GM21723 (cell line): ENCODE data around the gene SPATA31E1.
"Not testable (repeated sequence)": the region's sequence is repeated elsewhere in the genome, so short reads cannot be mapped to it uniquely, and the experiment has no call there.

ENCODE experiments used
- ATAC-seq: cut with Tn5 transposase; IDR thresholded peaks from one replicate; pipeline ENCODE4 v1.9.1; 2021; ENCODE audit warnings: mild to moderate bottlenecking, moderate library complexity; ENCODE audit not compliant: unreplicated experiment

Gene SPATA31E1

DNA sequence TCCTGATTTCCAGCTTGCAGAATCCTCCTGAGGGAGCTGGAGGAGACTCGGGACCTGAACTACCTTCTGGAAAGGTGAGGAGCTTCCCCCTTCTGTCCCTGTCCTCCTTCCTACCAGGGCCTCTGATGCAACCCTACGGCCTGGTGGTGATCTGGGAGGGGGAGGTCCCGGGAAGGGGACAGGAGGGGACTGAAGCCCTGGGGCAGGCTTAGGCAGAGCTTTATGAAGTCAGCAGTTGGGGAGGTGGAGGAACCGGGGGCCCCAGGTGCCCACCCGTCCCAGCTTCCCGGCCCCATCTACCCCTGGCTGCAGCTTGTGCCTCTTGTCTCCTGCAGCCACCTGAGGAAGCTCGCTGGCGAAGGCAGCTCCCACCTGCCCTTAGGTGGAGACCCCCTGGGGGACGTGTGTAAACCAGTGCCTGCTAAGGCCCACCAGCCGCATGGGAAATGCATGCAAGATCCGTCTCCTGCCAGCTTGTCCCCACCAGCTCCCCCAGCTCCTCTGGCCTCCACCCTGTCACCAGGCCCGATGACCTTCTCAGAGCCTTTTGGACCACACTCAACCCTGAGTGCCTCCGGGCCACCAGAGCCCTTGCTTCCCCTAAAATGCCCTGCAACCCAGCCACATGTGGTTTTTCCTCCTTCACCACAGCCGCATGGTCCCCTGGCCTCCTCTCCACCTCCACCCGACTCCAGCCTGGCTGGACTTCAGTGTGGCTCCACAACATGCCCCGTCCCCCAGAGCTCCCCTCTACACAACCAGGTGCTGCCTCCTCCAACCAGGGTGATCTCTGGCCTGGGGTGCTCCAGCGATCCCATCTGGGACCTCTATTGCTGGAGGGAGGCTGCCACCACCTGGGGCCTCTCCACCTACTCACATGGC is 2.1 kb downstream of the SPATA31E1 start:
- ATAC-seq = no peak

DNA sequence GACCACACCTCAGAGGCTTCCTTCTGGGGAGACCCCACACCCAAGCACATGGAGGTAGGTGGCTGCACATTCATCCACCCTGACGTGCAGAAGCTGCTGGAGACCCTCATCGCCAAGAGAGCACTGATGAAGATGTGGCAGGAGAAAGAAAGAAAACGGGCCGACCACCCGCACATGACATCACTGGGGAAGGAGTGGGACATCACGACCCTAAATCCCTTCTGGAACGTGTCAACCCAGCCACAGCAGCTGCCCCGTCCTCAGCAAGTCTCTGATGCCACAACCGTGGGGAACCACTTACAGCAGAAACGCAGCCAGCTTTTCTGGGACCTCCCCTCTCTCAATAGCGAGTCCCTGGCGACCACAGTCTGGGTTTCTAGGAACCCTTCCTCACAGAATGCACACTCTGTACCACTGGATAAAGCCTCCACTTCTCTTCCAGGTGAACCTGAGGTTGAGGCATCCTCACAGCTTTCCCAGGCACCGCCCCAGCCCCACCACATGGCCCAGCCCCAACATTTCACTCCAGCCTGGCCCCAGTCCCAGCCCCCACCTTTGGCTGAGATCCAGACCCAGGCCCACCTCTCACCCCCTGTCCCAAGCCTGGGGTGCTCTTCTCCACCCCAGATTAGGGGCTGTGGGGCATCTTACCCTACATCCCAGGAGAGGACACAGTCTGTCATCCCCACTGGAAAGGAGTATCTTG is 3.0 kb downstream of the SPATA31E1 start:
- ATAC-seq = no peak

DNA sequence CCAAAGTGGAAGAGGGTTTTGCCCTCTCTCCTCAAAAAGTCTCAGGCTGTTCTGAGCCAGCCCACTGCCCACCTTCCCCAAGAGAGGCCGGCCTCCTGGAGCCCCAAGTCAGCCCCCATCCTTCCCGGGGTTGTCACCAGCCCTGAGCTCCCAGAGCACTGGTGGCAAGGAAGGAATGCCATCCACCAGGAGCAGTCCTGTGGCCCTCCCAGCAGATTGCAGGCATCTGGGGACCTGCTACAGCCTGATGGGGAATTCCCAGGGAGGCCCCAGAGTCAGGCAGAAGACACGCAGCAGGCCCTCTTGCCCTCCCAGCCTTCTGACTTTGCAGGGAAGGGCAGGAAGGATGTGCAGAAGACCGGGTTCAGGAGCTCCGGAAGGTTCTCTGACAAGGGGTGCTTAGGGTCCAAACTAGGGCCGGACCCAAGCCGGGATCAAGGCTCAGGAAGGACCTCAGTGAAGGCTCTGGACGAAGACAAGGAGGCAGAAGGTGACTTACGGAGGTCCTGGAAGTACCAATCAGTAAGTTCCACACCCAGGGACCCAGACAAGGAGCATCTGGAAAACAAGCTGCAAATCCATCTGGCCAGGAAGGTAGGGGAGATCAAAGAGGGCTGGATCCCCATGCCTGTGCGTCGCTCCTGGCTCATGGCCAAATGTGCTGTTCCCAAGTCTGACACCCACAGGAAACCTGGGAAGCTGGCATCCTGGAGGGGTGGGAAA is 3.7 kb downstream of the SPATA31E1 start:
- ATAC-seq = no peak

DNA sequence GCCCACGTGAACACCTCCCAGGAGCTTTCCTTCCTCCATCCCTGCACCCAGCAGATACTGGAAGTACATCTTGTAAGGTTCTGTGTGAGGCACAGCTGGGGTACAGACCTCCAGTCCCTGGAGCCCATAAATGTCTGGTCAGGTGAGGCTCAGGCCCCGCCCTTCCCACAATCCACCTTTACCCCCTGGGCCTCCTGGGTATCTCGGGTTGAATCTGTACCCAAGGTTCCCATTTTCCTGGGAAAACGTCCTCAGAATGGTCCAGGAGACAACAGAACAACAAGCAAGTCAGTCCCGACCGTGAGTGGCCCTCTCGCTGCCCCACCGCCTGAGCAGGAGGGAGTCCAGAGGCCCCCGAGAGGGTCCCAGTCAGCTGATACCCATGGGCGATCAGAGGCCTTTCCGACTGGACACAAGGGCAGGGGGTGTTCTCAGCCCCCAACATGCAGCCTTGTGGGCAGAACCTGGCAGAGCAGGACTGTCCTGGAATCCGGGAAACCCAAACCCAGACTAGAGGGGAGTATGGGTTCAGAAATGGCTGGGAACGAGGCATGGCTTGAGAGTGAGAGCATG is 4.3 kb downstream of the SPATA31E1 start:
- ATAC-seq = no peak

DNA sequence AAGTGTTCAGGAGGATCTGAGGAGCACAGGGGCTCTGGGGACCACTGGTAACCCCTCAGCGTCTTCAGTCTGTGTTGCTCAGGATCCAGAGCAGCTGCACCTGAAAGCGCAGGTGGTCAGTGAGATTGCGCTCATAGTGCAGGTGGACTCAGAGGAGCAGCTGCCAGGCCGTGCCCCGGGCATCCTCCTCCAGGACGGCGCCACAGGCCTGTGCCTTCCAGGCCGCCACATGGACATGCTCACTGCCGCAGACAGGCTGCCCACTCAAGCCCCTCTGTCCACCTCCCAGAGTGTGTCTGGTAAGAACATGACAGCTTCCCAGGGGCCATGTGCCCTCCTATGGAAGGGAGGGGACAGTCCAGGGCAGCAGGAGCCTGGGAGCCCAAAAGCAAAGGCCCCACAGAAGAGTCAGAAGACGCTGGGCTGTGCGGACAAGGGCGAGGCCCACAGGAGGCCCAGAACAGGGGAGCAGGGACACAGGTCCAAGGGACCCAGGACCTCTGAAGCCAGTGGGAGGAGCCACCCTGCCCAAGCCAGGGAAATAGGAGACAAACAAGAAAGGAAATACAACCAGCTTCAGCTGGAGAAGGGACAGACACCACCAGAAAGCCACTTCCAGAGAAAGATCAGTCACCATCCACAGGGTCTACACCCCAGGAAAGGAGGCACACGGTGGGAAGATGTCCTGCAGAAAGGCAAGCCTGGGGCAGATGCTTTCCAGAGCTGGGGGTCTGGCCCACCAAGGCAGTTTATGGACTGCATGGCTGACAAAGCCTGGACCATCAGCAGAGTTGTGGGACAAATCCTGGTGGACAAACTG is 5.2 kb downstream of the SPATA31E1 start:
- no peak for ATAC-seq

DNA sequence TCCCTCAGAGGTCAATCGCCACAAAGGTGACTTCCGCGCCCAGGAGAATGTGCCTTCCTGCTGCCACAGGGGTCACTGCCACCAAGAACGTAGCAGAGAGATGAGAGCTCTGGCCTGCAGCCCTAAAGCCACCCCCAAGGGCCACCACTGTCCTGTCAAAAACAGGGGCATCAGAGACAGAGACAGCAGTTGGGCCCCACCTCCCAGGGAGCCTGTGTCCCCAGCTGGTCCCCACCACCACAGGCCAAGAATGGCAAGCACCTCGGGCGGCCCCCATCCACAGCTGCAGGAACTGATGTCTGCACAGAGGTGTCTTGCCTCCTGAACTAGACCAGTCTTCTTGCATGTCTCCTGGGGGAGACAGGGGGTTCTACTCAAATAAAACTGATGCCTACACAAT is 5.8 kb downstream of the SPATA31E1 start:
- no peak for ATAC-seq

DNA sequence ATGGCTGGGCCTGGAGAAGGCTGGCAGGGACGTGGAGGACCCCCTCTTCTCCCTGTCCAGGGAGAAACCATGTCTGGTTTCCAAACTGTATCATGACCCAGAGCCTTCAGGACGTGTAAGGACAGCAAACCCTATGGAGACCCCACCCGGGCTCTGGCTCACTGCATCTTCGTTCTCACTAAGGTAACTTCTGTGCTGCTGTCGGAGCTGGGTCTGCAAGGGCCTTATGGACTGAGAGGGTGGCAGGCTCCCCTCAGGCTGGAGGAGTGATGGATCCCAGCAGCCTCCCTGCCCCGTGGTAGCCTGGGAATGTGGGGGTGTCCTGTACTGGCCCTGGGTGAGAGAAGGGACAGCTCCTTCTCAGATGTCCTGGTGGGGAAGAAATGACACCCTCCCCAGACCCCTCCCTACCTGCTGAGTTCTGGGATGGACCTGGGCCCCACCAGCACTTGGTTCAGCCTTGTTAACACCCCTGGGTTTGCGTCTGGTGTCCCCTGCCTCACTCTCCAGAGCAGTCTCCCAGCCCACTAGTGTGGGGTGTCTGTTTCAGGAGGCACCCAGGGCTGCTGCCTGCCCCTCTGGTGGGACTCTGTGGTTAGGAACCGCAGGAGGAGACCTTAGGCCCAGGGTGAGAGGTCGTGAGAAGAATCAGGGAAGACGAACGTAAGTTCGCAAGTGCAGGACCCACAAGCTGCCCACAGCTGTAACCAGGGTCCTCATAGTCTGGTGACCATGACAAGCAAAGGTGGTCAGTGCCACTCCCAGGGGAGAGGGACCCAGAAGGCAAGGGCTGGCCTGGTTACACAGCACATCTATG is 6.6 kb downstream of the SPATA31E1 start:
- no peak for ATAC-seq

DNA sequence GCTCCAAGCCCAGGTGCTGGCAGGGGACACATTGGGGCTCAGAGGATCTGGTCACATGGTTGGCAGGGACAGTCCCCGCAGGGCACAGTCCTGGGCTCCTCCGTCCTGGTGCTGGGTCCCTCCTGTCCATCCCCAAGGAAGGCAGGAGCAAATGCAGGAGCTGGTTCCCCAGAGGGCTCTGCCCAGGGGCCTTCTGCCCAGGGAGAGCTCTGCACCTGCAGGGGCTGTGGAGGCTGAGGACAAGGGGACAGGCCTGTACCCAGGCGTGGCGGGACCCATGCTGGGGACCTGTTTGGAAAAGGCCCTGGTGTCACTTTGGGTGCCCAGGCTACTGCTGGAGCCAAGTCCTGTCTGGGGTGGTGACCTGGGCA is 7.2 kb downstream of the SPATA31E1 start:
- no peak for ATAC-seq

DNA sequence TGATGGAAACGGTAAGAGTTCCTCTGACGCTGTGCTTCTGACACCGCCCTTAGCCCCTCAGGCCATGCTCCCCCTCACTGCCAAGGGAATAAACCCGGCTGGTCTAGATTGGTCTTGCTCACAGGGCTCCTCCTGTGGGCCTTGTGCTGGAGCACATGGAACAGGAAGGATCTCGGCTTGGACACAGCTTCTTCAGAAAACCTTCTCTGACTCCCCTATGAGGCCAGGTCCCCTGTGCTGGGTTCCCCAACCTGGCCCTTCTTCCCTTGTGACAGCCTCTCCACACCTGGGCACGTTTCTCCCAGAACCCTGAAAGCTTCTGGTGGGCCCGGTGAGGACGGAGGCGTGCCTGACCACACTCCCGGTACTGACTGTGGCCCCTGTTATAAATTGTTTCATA is 8.2 kb downstream of the SPATA31E1 start:
- no peak for ATAC-seq

DNA sequence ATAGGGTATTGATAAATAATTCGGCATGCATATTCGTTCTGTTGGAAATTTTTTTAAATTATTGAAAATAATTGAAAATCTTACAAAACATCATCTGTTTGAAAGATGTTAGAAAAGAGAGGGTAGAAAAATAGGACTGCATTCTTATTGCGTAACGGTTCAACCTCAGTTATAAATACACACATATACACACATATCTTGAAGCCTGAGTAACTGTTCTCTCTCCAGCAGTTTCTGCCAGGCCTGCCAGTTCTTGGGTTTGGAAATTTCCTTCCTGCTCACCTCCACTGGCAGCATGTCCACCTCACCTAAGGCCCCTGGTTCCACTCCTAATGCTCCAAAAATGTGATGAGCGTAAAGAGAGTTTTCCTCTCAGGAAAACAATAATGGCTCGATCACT is 9.1 kb downstream of the SPATA31E1 start:
- ATAC-seq = no peak

DNA sequence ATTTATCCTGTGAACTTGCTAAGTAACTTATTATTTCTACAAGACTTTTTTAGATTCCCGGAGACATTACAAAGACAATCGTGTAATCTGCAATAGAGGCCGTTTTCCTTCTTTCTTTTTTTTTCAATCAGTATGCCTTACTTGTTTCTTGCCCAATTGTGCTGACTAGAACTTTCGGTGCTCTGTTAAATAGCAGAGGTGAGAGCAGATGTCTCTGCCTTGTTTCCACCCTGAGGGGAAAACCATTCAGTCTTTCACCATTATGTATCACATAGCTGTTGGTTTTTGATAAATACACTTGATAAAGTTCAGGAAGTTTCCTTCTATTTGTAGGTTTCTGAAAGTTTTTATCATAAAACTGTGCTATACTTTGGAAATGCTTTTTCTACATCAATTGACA is 10.3 kb downstream of the SPATA31E1 start:
- no peak for ATAC-seq

DNA sequence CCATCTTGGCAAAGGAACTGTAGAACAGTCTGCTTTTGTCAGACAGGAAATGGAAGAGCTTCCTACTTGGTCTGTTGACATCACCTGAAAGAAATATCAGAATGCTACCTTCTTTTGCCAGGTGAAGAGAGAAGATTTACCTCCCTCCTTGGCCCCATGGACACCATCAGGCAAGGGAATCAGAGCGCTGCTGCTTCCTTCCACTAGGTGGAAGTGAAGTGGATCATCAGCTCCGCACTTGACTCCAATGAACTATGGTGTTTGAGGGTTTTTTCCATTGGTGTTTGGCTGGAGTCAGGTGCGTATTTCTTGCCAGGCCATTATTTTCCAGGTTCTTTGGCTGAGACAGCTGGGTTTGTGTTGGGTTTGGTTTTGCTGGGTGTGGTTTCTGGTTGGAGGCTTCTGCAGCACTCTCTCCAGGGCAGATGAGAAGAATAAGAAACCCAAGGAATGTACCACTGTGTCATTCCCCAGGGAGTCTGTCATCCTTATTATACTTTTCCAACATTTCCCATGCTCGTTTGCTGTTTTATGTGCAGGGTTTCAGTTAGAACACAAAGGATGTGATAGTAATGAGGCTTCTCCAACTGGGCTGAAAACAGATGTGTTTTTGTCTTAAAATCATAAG is 12.4 kb downstream of the SPATA31E1 start:
- ATAC-seq = no peak

DNA sequence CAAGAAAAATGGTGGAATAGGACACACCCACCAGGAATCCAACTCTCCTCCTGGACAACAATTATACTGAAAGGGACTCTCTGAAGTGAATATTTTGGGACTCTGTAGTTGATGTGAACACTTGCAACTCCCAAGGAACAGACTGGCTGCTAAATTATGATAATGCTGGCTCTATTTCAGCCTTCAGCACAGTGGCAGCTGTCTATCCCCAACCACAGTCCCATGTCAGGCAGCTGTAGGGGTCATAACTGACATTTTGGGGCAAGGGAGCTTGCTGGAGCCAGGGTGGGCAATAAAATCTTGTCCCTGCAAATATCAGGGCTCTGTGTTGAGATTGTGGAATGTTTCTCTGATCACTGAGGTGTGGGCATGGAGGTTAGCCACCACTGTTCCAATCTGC is 14.2 kb downstream of the SPATA31E1 start:
- ATAC-seq = no peak

DNA sequence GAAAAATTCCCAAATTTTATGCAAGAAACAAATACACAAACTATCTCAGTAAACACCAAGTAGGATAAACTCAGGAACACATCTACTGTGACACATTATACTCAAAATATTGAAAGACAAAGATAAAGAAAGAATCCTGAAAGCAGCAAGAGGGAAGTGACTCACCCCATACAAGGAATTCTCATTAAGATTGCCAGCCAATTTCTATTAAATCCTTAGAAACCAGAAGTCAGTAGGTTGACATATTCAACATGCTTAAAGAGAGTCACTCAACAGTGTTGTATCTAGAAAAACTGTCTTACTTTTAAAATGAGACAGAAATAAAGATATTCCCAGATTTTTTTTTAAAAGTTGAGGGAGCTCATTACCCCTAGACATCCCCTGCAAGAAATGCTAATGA is 15.5 kb downstream of the SPATA31E1 start:
- no peak for ATAC-seq

DNA sequence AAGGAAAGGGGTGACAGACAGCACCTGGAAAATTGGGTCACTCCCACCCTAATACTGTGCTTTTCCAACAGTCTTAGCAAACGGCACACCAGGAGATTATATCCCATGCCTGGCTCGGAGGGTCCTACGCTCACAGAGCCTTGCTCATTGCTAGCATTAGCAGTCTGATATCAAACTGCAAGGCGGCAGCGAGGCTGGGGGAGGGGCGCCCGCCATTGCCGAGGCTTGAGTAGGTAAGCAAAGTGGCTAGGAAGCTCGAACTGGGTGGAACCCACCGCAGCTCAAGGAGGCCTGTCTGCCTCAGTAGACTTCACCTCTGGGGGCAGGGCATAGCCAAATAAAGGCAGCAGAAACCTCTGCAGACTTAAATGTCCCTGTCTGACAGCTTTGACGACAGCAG is 19.7 kb downstream of the SPATA31E1 start:
- not testable (repeated sequence) for ATAC-seq

DNA sequence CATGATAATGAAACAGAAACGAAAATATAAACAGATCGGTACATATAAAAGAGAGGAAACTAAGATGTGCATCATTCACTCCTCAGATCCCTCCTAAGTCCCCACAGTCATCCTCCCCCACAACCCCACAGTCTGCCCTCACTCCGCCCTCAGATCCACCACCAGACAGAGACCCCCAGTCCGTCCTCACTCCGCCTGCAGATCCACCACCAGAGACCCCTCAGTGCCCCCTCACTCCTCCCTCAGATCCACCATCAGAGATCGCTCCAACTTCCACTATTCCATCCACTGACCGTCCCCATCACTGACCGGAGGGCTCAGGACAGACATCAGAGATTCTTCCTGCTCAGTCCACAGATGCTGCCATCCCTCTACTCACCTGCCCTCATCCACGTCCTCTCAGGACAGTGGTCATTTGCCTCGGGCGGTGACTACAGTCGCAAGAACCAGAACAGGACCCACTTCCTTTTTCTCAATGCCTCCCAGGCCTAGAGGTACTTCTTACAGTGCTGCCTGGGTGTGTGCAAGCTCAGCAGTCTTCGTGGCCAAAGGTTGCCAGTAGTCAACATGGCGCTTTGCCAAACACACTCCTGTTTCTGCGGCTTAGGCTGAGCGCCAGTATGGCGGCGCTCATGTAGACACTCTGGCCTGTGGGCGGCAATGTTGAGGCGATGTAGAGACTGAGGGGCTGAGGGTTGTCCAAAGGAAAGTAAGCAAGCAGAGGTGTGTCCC is 26.8 kb downstream of the SPATA31E1 start:
- no peak for ATAC-seq

DNA sequence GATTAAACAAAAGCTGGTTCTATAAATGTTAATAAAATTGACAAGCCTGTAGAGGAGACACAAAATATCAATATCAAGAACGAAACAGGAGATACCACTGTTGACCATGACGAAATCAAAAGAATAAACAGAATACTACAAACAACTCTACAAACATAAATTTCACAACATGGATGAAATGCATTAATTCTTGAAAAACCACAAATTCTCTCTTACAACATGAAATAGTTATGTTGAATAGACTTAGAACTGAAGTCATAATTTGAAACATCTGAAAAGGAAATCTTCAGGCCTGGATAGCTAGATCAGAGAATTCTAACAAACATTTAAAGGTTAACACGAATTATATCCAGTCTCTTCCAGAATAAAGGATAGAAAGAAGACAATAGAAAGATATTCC is 28.1 kb downstream of the SPATA31E1 start:
- no peak for ATAC-seq

DNA sequence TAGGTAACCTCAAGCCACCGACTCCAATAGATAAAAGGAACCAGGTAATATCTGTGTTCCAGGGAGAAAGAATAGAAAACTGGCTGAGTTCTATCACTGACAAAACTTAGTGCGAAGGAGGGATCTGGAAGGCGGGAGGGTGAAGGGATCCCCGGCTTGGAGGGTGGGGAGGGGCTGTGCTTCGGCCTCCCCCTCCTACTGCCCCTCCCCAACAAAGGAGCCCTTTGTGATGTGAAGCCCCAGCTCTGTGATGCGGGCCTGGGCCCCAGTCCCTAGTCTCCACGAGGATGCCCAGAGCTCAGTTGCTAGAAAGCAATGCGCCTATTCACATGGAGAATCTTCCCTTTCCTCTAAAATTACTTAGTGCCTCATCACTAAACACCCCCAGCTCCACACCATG is 35.0 kb downstream of the SPATA31E1 start, which contains the start of gene SPATA31C1:
SPATA31C1 (plus strand) TSS at position 301 of the 400 bp plus-strand sequence.
- ATAC-seq = not testable (repeated sequence)
